ENCODE measurements around the gene DSCAML1.

The DSCAML1 gene

DNA sequence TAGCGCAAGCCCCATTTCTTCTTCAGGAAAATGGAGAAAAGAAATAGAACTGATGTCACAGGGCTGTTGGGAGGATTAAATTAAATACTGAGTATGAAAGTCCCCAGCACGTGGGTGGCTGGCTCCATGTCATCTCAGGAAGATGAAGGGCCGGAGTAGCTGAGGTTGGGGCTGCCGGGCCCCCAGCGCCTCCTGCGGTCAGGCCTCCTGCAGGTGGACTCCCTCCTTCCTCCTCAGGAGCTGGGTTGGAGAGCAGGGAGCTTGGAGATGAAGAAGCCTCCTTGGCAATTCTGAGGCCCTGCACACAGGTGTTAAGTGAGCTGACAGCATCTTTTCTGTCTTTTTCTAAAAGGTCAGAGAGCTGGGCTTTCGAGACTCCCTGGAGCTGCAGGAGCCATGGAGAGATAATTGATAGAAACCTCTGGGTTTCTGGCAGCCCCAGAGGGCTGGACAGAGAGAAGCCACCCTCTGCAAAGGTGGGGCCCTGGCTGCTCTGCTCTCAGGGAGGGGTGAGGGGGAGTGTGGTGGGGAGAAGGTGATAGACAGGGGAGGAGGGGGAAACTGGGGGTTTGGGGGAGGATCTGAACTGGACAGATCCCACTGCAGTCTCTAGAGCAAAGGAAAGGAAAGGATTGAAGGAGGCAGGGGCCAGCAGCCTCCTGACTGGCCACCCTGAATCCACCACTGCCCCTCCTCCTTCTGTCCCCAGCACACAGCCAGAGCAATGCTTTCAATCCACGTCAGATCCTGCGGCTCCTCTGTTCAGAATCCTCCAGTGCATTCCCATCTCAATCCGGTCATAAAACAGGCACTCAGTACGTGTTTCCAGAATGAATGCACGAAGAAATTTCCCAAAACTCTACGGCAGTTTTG lies 258.5 kb downstream of the DSCAML1 start:
- DNase-seq, result no peak

DNA sequence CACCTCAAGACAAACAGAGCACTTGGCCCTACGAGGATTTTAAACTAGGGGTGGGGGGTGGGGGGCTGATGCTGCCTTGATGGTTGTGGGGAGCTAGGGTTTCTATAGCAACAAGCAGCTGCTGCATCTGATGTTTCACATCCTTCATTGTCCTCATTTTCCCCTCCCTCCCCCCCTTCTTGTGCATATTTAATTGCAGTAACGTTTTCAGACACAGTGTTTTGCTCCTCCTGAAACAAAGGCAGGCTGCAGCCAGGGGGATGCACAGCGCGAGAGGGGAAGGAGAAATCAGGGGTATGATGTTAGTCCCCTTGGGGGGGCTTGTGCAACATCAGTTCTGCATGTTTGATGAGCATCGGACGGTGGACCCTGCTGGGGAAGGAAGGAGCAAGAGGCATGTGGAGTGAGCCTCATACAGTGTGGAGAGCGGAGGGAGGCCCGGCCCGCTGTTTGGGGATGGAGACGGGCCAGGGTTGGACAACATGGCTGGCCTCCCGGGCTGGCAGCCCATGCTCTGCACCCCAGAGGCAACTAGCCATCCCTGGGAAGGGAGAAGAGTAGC lies 261.1 kb downstream of the DSCAML1 start:
- no peak for DNase-seq

- no peak for DNase-seq
Measured at GRCh38 chr11:117535201-117535849, 261.7 kb downstream of the DSCAML1 start.

GRCh38 chr11:117532568-117532967 lies 264.4 kb downstream of the DSCAML1 start:
- no peak for DNase-seq

DNA sequence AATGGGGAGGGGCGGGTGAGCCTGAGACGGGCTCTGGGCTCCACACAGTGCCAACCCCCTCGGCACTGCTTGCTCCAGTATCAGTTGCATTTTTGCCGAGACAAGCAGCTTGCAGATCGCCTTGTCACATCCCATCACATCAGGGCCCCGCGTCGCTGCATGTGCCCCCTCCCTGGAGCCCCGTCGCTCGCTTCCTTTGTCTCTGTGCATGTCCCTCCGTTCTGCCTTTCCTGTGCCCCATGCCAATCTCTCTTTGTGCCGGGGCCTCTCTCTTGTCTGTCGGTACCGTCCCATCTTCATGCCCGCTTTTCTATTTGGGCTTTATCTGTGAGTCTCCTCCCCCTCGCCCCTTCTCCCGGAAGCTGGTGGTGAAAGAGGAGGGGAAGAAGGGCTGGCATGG lies 267.2 kb downstream of the DSCAML1 start:
- DNase-seq, result no peak

GRCh38 chr11:117528097-117528721 lies 268.8 kb downstream of the DSCAML1 start:
- DNase-seq, result no peak

GRCh38 chr11:117527271-117527670 lies 269.7 kb downstream of the DSCAML1 start:
- no peak for DNase-seq

- no peak for DNase-seq
Measured at GRCh38 chr11:117525866-117526542, 271.0 kb downstream of the DSCAML1 start.

DNA sequence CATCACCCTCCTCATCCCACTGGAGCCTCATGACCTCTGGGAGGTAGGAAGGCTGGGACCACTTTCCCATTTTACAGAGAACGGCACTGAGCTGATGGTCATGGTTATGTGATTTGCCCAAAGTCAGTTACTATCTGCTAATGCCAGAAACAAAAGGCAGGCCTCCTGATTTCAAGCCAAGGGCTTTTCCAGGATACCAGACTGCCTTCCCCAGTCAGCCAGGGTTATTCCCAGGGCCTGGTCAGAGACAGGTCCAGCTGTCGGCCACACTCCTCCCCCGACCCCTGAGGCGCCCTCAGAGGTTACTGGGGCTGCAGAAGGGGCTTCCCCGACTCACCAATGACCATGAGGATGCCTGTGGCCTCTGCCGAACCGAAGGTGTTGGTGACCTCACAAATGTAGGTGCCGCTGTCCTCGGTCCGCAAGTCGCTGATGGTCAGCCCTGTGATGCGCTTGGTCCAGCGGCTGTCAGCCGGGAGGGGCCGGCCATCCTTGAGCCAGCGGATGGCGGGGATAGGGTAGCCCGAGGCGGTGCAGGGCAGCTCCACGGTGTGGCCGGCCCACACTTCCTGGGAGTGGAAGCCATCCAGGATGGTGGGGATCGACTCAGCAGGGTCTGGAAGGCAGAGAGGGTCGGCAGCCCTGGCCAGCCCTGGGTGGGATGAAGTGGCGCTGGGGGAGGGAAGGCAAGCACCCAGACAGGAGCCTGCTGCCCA lies 272.4 kb downstream of the DSCAML1 start:
- DNase-seq, result no peak

- peak; percentile 91 for DNase-seq
Measured at GRCh38 chr11:117523680-117524079, 273.3 kb downstream of the DSCAML1 start.

- no peak for DNase-seq
Measured at GRCh38 chr11:117521974-117522373, 275.0 kb downstream of the DSCAML1 start.

GRCh38 chr11:117520966-117521365 lies 276.1 kb downstream of the DSCAML1 start:
- no peak for DNase-seq

DNA sequence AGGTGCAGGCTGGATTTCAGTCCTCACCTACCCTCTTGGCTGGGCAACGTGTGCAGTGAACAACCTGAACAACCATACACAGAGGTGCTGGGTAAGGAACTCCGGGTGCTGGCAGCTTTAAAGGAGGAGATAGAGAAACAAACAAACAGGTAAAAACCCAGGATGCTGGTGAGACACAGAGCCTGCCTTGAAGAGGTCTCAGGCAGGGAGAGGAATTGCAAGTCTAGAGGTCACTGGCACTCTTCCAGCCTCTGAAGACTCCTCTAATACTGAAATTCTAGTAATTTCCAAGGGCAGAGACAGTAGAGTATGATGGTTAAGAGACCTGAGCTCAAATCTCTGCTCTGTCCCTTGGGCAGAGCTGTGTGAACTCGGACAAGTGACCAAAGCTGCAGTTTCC lies 276.8 kb downstream of the DSCAML1 start:
- no peak for DNase-seq

DNA sequence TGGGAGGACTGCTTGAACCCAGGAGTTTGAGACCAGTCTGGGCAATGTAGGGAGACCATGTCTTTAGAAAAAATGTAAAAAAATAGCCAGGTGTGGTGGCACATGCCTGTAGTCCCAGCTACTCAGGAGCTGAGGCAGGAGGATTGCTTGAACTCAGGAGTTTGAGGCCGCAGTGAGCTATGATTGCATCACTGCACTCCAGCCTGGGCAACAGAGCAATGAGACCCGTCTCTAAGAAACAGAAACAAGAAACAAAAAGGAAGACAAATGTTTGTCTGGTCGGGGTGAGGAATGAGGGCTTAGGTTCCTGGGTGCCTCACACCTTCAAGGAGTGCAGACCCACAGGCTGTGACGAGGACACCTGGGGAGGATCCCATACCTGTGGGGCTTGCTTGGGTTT lies 277.4 kb downstream of the DSCAML1 start:
- no peak for DNase-seq

DNA sequence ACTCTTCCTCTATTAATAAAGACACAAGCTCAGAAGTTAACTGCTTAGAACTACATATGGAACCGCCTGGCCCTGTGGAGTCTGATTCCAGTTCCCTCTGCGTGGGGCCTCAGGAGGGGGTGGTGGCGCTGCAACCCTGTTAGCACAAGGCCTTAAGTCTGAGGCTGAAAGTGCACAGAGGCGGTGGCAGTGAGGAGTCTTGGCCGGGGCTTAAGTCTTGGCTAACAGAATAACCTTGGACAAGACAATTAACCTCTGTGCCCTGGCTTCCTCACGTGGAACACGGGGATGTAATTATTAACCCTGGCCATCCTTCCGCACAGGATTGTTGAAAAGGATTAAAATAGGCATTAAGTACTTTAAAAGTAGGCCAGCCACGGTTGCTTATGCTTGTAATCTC lies 277.8 kb downstream of the DSCAML1 start:
- no peak for DNase-seq

GRCh38 chr11:117518455-117518854 lies 278.6 kb downstream of the DSCAML1 start:
- no peak for DNase-seq

- no peak for DNase-seq
Measured at GRCh38 chr11:117517097-117517496, 279.9 kb downstream of the DSCAML1 start.

DNA sequence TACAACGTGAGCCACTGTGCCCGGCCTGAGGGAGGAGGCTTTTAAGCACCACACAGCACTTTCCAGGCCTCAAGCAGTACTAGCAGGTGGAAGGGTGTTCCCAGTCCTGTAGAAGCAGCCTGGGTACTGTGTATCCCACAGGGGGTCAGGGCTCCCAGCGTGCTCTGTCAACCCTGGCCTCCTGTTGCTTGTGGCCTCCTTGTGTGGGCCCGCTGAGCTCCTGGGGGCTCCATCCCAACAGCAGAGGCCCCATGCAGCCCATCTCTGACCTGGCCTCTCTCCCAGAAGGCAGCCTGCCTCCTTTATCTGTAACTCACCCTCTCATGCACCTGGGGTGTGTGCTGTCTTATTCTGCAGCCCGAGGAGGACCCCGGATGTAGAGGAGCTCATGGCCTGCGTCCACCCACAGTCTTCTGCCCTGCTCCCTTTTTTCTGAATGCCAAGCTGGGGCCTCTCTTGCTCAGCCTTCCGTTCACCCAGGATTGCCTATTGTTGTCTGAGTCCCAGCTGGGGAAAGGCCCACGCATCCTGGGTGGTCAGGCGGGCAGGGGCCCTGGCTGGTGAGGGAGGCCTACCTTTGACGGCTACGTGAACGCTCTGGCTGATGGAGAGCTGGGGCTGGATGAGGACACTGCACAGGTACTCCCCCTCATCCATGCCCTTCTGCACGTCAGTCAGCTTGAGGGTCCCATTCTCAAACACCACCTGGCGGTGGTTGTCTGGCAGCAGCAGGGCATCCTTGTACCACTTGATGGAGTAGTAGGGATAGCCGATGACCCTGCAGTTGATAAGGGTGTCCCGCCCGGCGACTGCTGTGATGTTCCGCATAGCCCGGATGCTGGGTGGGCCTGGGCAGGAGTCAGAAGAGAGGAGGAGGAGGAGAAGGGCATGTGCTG lies 280.9 kb downstream of the DSCAML1 start:
- no peak for DNase-seq

- DNase-seq, result no peak
Measured at GRCh38 chr11:117514256-117514655, 282.8 kb downstream of the DSCAML1 start.

DNA sequence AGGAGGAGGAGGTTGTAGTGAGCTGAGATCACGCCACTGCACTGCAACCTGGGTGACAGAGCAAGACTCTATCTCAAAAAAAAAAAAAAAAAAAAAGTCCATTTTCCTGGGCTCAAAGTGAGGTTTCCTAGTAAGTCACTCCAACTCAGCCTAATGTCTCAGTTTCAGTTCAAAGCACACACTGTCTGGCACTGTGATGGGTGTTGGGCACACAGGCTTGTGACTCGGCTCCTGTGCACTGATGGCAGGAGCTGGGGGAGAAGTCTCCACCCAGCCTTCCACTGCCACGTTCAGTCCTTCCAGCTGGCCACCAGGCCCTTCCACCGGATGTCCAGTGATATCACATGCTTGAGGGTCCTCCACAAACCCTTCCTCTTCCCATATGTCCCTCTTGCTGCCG lies 283.4 kb downstream of the DSCAML1 start:
- no peak for DNase-seq

- DNase-seq, result no peak
Measured at GRCh38 chr11:117511931-117512539, 285.0 kb downstream of the DSCAML1 start.
